PC-9 (cell line): ENCODE results near the gene ATG4A. TPM values are rescaled to one million over a fixed set of nuclear protein-coding genes. Genes with fewer than 3 reads are reported as not detected.

Experiments used
- BruUV-seq: library from RNA; stranded (reverse); fragments of 400-500 nt; replicated peaks from 2 replicates; lab custom pipeline; 2021; lab: Mats Ljungman, UMichigan
- CTCF ChIA-PET: fragments of 300-600 bp; sonication (Branson Sonifier 250); formaldehyde crosslinking; loops from one replicate; lab custom pipeline; 2022; ENCODE audit warnings: antibody characterized with exemption; lab: Charles Lee
- POLR2A ChIA-PET: fragments of 300-600 bp; sonication (Branson Sonifier 250); formaldehyde crosslinking; loops from one replicate; lab custom pipeline; 2022; ENCODE audit warnings: antibody characterized with exemption; ENCODE audit not compliant: unreplicated experiment; lab: Charles Lee
- DNase-seq, 2 experiments: peaks; one replicate each; pipeline versions ENCODE4 v3.0.0 to v3.0.0-alpha.2; 2015 to 2022; ENCODE audit warnings: mixed read lengths in 1 of 2
- H2AFZ ChIP-seq: fragments of 200-600 bp; sonication (generic); 2 replicates; pipeline ENCODE4 v1.8.1; 2017; ENCODE audit warnings: antibody characterized with exemption
- H3F3A ChIP-seq: fragments of 200-600 bp; sonication (generic); 2 replicates; pipeline ENCODE4 v1.8.1; 2017; ENCODE audit warnings: antibody characterized with exemption, mild to moderate bottlenecking, low read depth; ENCODE audit not compliant: insufficient read depth
- H3K27ac ChIP-seq: fragments of 200-600 bp; sonication (generic); 2 replicates; pipeline ENCODE4 v1.6.1; 2016; ENCODE audit warnings: mixed run types
- H3K27me3 ChIP-seq: fragments of 200-600 bp; sonication (generic); 2 replicates; pipeline ENCODE4 v1.6.1; 2016; ENCODE audit warnings: low read depth, mixed run types; ENCODE audit not compliant: insufficient read depth
- H3K36me3 ChIP-seq: fragments of 200-600 bp; sonication (generic); 2 replicates; pipeline ENCODE4 v1.6.1; 2016; ENCODE audit warnings: low read depth, mixed run types
- H3K4me1 ChIP-seq: fragments of 200-600 bp; sonication (generic); replicated peaks from 2 replicates; pipeline ENCODE4 v1.6.1; 2016; ENCODE audit warnings: mixed run types; ENCODE audit not compliant: insufficient read depth
- H3K4me2 ChIP-seq: fragments of 200-600 bp; sonication (generic); 2 replicates; pipeline ENCODE4 v1.6.1; 2017; ENCODE audit warnings: mixed run types
- H3K4me3 ChIP-seq: fragments of 200-600 bp; sonication (generic); 2 replicates; pipeline ENCODE4 v1.6.1; 2016; ENCODE audit warnings: mixed run types
- H3K79me2 ChIP-seq: fragments of 200-600 bp; sonication (generic); 2 replicates; pipeline ENCODE4 v1.6.1; 2017; ENCODE audit warnings: low read depth, mixed run types
- H3K9me2 ChIP-seq: fragments of 200-600 bp; sonication (generic); 2 replicates; pipeline ENCODE4 v1.8.1; 2017; ENCODE audit warnings: mild to moderate bottlenecking; ENCODE audit not compliant: insufficient read depth
- H3K9me3 ChIP-seq: fragments of 200-600 bp; sonication (generic); 2 replicates; pipeline ENCODE4 v1.8.1; 2016; ENCODE audit warnings: low read depth; ENCODE audit not compliant: insufficient read depth
- H4K20me1 ChIP-seq: fragments of 200-600 bp; sonication (generic); 2 replicates; pipeline ENCODE4 v1.8.1; 2017; ENCODE audit not compliant: insufficient read depth
- CTCF ChIP-seq: fragments of 200-600 bp; sonication (generic); conservative IDR thresholded peaks from 2 replicates; pipeline ENCODE4 v1.6.1; 2017; ENCODE audit warnings: mixed run types, antibody characterized with exemption, mild to moderate bottlenecking, moderate library complexity
- EZH2 ChIP-seq: fragments of 200-600 bp; sonication (generic); IDR thresholded peaks from 2 replicates; pipeline ENCODE4 v1.8.0; 2017; ENCODE audit warnings: antibody characterized with exemption, low read depth
- intact Hi-C: fragments of 100-400 bp; cut with micrococcal nuclease; formaldehyde crosslinking; loops from one replicate; pipeline ENCODE4 v1.10.0; 2022; ENCODE audit not compliant: unreplicated experiment
- total RNA-seq: library from RNA; stranded (reverse); gene quantifications from 2 replicates; pipeline ENCODE4 v1.2.3, GENCODE V29; 2021

Gene ATG4A
- total RNA-seq, 1 experiment from 2014 or later, result 9.6 TPM

GRCh38 chrX:108171671-108172070, 80.1 kb downstream of the ATG4A start:
- Histone ChIP-seq H3F3A (no peaks in the 10 kb centered on the region), H3K27ac (no peak overlapping the region), H2AFZ (no peak overlapping the region), H3K4me2 (no peak overlapping the region), H3K4me3 (no peak overlapping the region), H3K36me3 (no peaks in the 10 kb centered on the region), H3K9me3 (no peaks in the 10 kb centered on the region), H3K9me2 (no peaks in the 10 kb centered on the region; the same call in 1 of the 2 replicates), H3K79me2 (no peaks in the 10 kb centered on the region), H4K20me1 (no peaks in the 10 kb centered on the region), H3K4me1 (peaks cover 9% of the 10 kb centered on the region), H3K27me3 (no peaks in the 10 kb centered on the region)
- BruUV-seq, result no TSS peak
- no peak for TF ChIP-seq EZH2
- TF ChIP-seq CTCF, result no peak
- DNase-seq, result no peak
- ChIA-PET CTCF (no interaction called here), POLR2A (no interaction called here)
- intact Hi-C loops, result no loop called here

- Histone ChIP-seq H3K9me3 (no peaks in the 10 kb centered on the region), H3K4me2 (no peak overlapping the region), H4K20me1 (no peaks in the 10 kb centered on the region), H2AFZ (no peak overlapping the region), H3K9me2 (no peaks in the 10 kb centered on the region; the same call in 1 of the 2 replicates), H3K4me1 (no peaks in the 10 kb centered on the region), H3K27ac (no peak overlapping the region), H3K79me2 (no peaks in the 10 kb centered on the region), H3K27me3 (no peaks in the 10 kb centered on the region), H3K4me3 (no peak overlapping the region), H3K36me3 (no peaks in the 10 kb centered on the region), H3F3A (no peaks in the 10 kb centered on the region)
- intact Hi-C loops, result no loop called here
- BruUV-seq, result no TSS peak
- TF ChIP-seq EZH2, result no peak
- POLR2A ChIA-PET, result no interaction called here
- CTCF ChIA-PET, result no interaction called here
- DNase-seq, result no peak
Observed at GRCh38 chrX:108173874-108174273, 82.3 kb downstream of the ATG4A start.

- Histone ChIP-seq H3K9me2 (no peaks in the 10 kb centered on the region), H3K4me3 (no peak overlapping the region), H3K9me3 (no peaks in the 10 kb centered on the region), H3K27ac (no peak overlapping the region), H3K4me2 (no peak overlapping the region), H3K79me2 (no peaks in the 10 kb centered on the region), H3K4me1 (no peaks in the 10 kb centered on the region), H4K20me1 (no peaks in the 10 kb centered on the region), H2AFZ (no peak overlapping the region), H3K36me3 (no peaks in the 10 kb centered on the region), H3F3A (no peaks in the 10 kb centered on the region), H3K27me3 (no peaks in the 10 kb centered on the region)
- BruUV-seq, result no TSS peak
- ChIA-PET POLR2A (no interaction called here), CTCF (interaction anchor here (0.5 kb wide), 1 partner anchor 358 kb away, joined by 4 read pairs; no protein-coding TSS in a partner anchor)
- intact Hi-C loops, result no loop called here
- no peak for TF ChIP-seq EZH2
- TF ChIP-seq CTCF, result no peak
- no peak for DNase-seq
Observed at GRCh38 chrX:108177351-108178142, 86.0 kb downstream of the ATG4A start.
